ENCODE results near the gene DMD. TPM values are rescaled to one million over a fixed set of nuclear protein-coding genes. Genes with fewer than 3 reads are reported as not detected.

The DMD gene
- total RNA-seq, 2 donors from 2014 or later: 19.6 to 24.9 TPM

DNA sequence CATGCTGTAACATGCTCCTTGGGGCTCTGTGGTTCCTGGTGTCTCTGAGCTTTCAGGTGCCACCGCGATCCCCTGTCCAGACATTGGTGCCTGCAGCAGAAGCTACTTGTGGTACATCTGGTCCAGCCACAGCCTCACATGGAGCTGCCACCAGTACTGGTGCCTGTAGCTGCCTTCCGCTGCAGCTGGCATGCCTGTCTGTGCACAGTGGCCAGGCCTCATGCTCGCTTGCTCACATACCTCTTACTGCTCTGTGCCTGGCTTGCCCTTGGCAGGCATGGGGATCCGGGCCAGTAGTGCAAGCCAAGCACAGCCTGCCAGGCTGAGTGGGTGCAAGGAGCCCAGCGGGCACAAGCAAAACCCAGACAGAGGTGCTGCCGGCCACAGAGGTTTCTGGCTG lies 618.6 kb downstream of the DMD start:
- Mint-ChIP-seq H3K4me1 (no peaks in the 10 kb centered on the region), H3K27me3 (ENCODE audit: insufficient read depth) (peaks cover 13% of the 10 kb centered on the region)

DNA sequence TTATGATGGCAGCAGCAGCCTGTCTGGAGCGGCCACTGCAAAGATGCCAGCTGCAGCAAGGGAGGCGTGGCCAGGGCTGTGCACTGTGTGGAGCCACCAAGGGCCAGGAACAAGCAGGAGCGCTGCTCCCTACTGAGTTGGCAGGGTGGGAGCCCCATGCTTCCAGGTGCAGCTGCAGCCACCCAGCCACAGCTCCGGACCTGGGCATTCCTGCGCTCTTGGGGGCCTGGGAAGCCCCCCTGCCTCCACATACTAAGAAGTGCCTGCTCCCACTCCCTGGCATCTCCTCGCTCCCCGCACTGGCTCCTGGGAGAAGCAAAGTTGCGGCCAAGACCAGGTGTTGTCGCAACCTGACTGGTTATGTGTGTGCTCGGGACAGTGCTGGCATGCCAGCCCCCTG lies 619.8 kb downstream of the DMD start:
- peaks cover 6% of the 10 kb centered on the region for H3K9me3 Mint-ChIP-seq
- H3K27ac Mint-ChIP-seq: no peak overlapping the region
- Histone ChIP-seq H3K36me3 (ENCODE audit: control insufficient read depth, insufficient read depth, low read length) (no peaks in the 10 kb centered on the region), H3K27me3 (ENCODE audit: control insufficient read depth, insufficient read depth, low read length, poor library complexity, severe bottlenecking) (no peaks in the 10 kb centered on the region), H3K27ac (ENCODE audit: low read depth, low read length) (no peak overlapping the region), H3K4me3 (ENCODE audit: low read length) (no peak overlapping the region), H3K9ac (ENCODE audit: extremely low read depth, low read length, poor library complexity, severe bottlenecking) (no peak overlapping the region), H3K9me3 (ENCODE audit: control insufficient read depth, low read length) (no peaks in the 10 kb centered on the region), H3K4me1 (ENCODE audit: control insufficient read depth, insufficient read depth, low read length) (no peaks in the 10 kb centered on the region)
- no peak for DNase-seq
- peaks cover 17% of the 10 kb centered on the region for H3K27me3 Mint-ChIP-seq (ENCODE audit: insufficient read depth)
- TF ChIP-seq, protein P1, sequence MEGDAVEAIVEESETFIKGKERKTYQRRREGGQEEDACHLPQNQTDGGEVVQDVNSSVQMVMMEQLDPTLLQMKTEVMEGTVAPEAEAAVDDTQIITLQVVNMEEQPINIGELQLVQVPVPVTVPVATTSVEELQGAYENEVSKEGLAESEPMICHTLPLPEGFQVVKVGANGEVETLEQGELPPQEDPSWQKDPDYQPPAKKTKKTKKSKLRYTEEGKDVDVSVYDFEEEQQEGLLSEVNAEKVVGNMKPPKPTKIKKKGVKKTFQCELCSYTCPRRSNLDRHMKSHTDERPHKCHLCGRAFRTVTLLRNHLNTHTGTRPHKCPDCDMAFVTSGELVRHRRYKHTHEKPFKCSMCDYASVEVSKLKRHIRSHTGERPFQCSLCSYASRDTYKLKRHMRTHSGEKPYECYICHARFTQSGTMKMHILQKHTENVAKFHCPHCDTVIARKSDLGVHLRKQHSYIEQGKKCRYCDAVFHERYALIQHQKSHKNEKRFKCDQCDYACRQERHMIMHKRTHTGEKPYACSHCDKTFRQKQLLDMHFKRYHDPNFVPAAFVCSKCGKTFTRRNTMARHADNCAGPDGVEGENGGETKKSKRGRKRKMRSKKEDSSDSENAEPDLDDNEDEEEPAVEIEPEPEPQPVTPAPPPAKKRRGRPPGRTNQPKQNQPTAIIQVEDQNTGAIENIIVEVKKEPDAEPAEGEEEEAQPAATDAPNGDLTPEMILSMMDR (conservative IDR thresholded peaks at IDR 0.05): no peak
- WGBS, 2 experiments (ENCODE audit: insufficient coverage in 1 of 2, insufficient read length in 1 of 2): 90% methylated on average over 10 of the region's 10 CpGs; no CpG with 5 or more reads in 1 of the 2 experiments
- H3K4me3 Mint-ChIP-seq: no peak overlapping the region
- H3K36me3 Mint-ChIP-seq (ENCODE audit: low read depth): peaks cover 2% of the 10 kb centered on the region
- H3K4me1 Mint-ChIP-seq: no peaks in the 10 kb centered on the region

More for the DNA sequence above, 618.6 kb downstream of the DMD start:
- DNase-seq: no peak
- Histone ChIP-seq H3K27ac (ENCODE audit: low read depth, low read length) (no peak overlapping the region), H3K9ac (ENCODE audit: extremely low read depth, low read length, poor library complexity, severe bottlenecking) (no peak overlapping the region), H3K4me3 (ENCODE audit: low read length) (no peak overlapping the region), H3K36me3 (ENCODE audit: control insufficient read depth, insufficient read depth, low read length) (no peaks in the 10 kb centered on the region), H3K9me3 (ENCODE audit: control insufficient read depth, low read length) (no peaks in the 10 kb centered on the region), H3K4me1 (ENCODE audit: control insufficient read depth, insufficient read depth, low read length) (no peaks in the 10 kb centered on the region), H3K27me3 (ENCODE audit: control insufficient read depth, insufficient read depth, low read length, poor library complexity, severe bottlenecking) (no peaks in the 10 kb centered on the region)
- peaks cover 2% of the 10 kb centered on the region for H3K36me3 Mint-ChIP-seq (ENCODE audit: low read depth)
- WGBS, 2 experiments (ENCODE audit: insufficient coverage in 1 of 2, insufficient read length in 1 of 2): 76% methylated on average over 7 of the region's 7 CpGs; no CpG with 5 or more reads in 1 of the 2 experiments
- H3K4me3 Mint-ChIP-seq: no peak overlapping the region
- H3K27ac Mint-ChIP-seq: no peak overlapping the region
- TF ChIP-seq, protein P1 (conservative IDR thresholded peaks at IDR 0.05): no peak
- peaks cover 6% of the 10 kb centered on the region for H3K9me3 Mint-ChIP-seq

DNA sequence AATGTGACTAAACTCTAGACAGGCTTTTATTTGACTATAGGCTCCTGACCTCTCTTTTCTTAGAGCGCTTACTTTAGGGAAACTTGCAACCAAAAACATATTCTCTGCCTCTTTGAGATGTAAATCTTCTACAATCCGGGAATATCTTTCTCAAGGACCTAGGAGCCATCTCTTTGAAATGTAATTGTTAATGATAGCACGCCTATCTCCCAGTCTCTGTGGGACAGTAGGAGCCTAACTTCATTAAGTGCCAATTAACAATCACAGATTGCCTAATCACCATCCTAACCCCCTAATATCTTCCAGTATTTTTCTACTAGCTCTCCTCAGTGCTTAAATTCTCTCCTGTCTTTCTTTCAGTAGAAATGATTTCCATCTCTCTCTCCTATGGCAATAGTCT lies 628.6 kb downstream of the DMD start:
- no peaks in the 10 kb centered on the region for H3K9me3 ChIP-seq (ENCODE audit: control insufficient read depth, low read length)
- no peaks in the 10 kb centered on the region for H3K36me3 ChIP-seq (ENCODE audit: control insufficient read depth, insufficient read depth, low read length)
- no peak overlapping the region for H3K4me3 ChIP-seq (ENCODE audit: low read length)
- H3K27me3 ChIP-seq (ENCODE audit: control insufficient read depth, insufficient read depth, low read length, poor library complexity, severe bottlenecking): peaks cover 7% of the 10 kb centered on the region
- Mint-ChIP-seq H3K27ac (no peak overlapping the region), H3K36me3 (ENCODE audit: low read depth) (no peaks in the 10 kb centered on the region), H3K4me1 (peaks cover 4% of the 10 kb centered on the region), H3K4me3 (no peak overlapping the region), H3K27me3 (ENCODE audit: insufficient read depth) (peaks cover 65% of the 10 kb centered on the region), H3K9me3 (no peaks in the 10 kb centered on the region)
- H3K4me1 ChIP-seq (ENCODE audit: control insufficient read depth, insufficient read depth, low read length): no peaks in the 10 kb centered on the region
- no peak for DNase-seq
- TF ChIP-seq, protein P1 (conservative IDR thresholded peaks at IDR 0.05): no peak
- no peak overlapping the region for H3K9ac ChIP-seq (ENCODE audit: extremely low read depth, low read length, poor library complexity, severe bottlenecking)
- whole genome bisulfite sequencing, 2 experiments (ENCODE audit: insufficient coverage in 1 of 2, insufficient read length in 1 of 2): 15% methylated on average over 3 of the region's 3 CpGs; no CpG with 5 or more reads in 1 of the 2 experiments
- H3K27ac ChIP-seq (ENCODE audit: low read depth, low read length): no peak overlapping the region
